HG03045 (cell line): ENCODE measurements around the gene MX1.
A peak's percentile ranks its signal among the peaks of the same experiment; 100 is the strongest.
"Not testable (repeated sequence)": the region's sequence is repeated elsewhere in the genome, so short reads cannot be mapped to it uniquely, and the experiment has no call there.

Experiments used
- ATAC-seq: cut with Tn5 transposase; IDR thresholded peaks from one replicate; pipeline ENCODE4 v1.9.1; 2021; ENCODE audit warnings: mild to moderate bottlenecking, moderate library complexity; ENCODE audit not compliant: unreplicated experiment

The MX1 gene

DNA sequence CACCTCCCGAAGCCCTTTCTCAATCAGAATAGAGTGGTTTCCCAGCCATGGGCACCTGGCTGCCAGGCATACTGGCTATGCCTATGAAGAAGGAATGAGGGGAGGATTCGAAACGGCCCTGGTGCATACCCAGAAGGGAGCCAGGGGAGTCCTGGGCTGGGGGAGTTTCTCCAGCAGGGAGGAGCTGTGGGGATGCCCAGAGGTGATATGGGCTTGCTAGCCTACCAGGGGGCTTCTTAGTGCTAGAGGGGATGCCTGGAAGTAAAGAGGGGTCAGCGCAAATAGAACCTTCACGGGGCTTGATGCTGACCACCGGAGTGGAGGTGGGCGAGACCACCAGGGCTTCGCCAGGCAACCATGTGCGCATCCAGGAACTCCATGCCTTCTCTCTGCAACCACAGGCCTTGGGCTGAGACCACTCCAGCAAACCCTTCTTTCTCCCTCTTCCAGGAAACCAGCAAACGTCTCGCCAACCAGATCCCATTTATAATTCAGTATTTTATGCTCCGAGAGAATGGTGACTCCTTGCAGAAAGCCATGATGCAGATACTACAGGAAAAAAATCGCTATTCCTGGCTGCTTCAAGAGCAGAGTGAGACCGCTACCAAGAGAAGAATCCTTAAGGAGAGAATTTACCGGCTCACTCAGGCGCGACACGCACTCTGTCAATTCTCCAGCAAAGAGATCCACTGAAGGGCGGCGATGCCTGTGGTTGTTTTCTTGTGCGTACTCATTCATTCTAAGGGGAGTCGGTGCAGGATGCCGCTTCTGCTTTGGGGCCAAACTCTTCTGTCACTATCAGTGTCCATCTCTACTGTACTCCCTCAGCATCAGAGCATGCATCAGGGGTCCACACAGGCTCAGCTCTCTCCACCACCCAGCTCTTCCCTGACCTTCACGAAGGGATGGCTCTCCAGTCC lies 18.2 kb upstream of the MX1 start:
- no peak for ATAC-seq

GRCh38 chr21:41410361-41410760 lies 15.7 kb upstream of the MX1 start:
- no peak for ATAC-seq

DNA sequence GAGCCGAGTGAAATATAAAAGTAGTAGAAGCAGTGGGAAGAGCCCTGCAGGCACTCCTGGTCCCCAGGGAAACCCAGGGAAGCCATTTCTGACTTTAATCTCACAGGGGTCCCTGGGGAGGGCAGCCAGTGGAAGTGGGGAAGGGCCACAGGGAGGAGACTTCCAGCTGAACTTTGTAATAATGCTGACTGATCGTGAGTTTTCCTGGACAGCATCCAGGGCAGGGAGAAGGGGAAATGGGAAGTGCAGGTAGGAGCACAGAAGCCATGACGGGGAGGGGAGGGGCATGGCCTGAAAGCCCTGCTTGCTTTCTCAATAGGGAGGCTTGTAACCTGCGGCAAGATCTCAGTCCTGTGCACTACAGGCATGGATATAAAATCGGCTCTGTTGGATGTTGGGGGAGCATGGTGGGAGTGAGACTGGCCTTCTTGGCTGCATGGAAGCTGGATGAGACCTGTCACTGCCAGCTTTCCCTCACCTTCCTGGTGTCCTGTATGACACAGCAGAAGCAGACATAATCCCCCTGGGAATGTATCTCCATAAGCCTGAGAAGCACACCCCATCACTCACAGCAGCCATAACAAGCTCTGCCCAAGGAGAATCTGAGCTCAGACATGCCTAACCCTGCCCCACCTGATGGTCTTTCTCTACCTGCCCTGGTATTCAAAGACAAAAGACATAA lies 15.1 kb upstream of the MX1 start:
- no peak for ATAC-seq

DNA sequence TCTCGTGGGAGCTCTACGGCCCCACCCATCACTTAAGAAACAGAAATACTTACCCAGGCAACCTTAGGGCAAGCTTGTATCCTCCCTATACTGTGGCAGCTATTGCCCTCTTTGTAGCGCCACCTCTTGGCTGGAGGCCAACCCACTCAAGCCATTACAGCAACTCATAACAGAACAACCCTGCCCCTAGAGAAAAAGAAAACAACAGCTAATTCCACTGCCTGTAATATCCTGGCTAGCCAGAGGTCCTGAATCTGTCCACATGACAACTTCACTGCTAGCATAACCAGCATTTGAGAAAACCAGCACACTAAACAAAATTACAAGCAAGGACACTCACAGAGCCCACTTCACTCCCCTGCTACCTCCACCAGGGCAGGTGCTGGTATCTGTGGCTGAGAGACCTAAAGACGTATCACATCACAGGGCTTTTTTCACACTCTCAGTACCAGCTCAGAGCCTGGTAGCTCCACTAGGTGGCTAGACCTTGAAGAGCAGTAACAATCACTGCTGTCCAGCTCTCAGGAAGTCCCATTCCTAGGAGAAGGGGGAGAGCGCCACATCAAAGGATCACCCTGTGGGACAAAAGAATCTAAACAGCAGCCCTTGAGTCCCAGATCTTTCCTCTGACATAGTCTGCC lies 14.5 kb upstream of the MX1 start:
- no peak for ATAC-seq

GRCh38 chr21:41417505-41417904 lies 8.5 kb upstream of the MX1 start:
- not testable (repeated sequence) for ATAC-seq

- no peak for ATAC-seq
Observed at GRCh38 chr21:41418393-41418792, 7.6 kb upstream of the MX1 start.

GRCh38 chr21:41418956-41419680 lies 6.9 kb upstream of the MX1 start:
- no peak for ATAC-seq

GRCh38 chr21:41419921-41420862 lies 5.8 kb upstream of the MX1 start:
- ATAC-seq = peak; percentile 62

DNA sequence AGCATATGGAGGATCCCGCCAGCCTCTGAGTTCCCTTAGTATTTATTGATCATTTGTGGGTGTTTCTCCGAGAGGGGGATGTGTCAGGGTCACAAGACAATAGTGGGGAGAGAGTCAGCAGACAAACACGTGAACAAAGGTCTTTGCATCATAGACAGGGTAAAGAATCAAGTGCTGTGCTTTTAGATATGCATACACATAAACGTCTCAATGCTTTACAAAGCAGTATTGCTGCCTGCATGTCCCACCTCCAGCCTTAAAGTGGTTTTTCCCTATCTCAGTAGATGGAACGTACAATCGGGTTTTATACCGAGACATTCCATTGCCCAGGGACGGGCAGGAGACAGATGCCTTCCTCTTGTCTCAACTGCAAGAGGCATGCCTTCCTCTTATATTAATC lies 5.0 kb upstream of the MX1 start:
- ATAC-seq = not testable (repeated sequence)

DNA sequence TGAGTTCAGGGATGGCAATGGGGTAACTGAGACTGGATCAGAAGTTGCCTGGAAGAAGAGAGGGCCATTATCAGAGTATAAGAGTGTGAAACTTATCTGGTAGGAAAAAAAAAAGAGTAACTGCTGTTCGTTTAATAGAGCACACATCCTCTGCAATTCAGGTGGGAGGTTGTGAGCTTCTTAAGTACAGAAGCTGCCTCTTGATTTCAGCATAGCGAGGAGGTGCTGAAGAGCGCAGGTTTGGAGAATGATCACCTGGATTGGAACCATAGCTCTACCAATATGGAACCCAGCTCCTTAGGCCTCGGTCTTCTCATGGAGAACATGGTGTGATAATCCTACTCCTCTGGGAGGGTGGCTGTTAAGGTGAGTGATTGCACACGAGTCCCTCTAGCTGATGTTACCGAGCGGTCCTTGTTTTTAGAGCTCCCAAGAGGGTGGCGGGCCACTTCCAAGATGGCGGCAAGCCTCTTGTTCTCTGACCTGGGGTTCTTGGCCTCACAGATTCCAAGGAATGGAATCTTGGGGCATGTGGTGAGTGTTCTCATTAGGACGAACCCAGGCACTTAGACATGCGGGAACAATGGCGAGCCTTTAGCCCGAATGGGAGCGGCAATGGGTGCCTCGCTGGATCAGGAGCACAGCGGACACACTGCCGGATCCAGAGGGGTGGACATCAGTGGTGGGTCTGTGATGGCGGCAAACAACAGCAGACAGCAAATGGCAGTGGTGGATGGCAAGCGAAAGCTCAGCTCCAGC lies 3.3 kb upstream of the MX1 start:
- ATAC-seq = no peak

- ATAC-seq = not testable (repeated sequence)
Observed at GRCh38 chr21:41423305-41423636, 2.8 kb upstream of the MX1 start.

GRCh38 chr21:41425588-41425953 lies 468 bp upstream of the MX1 start:
- ATAC-seq = no peak

DNA sequence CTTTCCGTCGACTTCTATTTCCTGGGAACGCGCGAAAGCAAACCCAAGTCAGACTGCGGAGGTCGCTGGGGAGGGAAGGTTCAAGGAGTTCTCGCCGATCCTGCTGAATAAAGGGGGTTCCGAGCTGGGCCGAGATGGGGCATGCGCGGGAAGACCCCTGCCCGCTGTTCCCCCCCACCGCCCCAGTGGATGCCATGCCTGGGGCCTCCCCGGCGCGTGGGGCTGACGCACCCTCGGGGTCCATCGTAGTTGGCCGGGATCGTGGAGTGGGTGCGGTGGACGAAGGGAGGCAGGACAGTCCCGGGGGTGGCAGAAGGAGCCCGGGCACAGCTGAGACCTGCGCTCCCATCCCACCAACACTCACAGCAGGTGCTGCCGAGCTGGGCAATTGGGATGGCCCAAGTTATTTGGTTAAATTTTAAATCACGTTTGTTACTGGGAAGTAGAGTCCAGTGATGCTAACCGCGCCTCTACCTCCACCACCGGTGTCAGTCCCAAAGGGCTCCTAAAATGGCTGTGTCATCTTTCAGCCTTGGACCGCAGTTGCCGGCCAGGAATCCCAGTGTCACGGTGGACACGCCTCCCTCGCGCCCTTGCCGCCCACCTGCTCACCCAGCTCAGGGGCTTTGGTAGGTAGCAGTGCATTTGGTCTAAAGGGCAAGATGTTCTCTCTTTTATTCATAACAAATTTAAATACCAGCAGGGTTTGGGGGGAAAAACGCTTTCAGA lies 801 bp downstream of the MX1 start:
- ATAC-seq = no peak

- no peak for ATAC-seq
Observed at GRCh38 chr21:41427556-41427955, 1.5 kb downstream of the MX1 start.

DNA sequence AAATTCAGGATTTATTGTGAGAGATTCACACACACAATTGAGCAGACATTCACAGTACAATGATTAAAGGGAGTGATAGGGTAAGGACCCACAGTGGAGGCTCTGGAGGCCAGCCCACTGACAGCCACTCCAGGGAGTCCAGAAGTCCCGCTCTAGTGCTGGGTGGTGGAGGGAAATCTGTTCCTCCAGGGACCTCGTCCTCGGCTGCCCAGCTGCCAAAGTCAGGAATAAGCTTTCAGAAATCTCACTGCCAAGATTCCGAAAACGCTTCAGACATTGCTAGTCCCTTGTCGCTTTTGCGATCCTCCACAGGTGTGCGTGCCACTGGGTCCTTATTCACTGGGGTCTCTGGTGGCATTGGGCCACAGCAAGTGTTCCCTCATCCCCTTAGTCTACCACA lies 2.3 kb downstream of the MX1 start:
- no peak for ATAC-seq

DNA sequence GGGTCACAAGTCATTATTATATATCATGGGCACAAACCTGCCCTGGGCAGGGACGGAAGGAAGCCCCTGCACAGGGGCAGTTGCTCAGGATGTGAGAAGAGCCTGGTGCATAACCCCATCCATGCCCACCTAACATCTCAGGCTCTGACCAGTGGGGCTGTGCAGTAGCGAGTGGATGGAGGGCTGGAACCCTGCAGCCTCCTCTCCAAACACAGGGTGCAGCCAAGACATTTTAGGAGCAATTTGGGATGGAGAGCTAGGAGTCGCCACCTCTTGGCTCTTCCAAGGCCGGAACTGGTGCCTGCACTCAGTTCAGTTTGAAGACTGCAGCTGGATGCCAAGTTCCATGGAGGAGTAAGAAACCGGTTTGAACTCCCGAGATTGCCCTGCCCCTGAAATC lies 2.8 kb downstream of the MX1 start:
- no peak for ATAC-seq

DNA sequence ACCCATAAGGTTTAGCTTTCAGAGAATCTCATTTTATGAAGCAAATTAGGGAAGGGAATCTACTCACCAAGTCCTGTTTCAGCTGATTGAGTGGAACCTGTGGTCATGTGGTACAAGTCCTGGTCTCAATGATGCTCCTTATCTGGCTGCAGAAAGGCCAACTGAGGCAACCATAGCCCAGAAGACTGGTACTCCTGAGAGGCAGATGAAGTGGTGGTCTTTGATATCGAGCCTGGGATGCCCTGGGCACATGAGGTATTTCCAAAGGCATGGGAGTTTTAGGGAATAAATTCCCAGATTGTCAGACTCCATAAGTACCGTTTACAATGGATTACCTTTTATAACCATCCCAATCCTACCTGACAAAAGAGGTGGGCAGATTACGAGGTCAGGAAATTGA lies 3.3 kb downstream of the MX1 start:
- no peak for ATAC-seq

GRCh38 chr21:41429925-41430491 lies 4.0 kb downstream of the MX1 start:
- ATAC-seq = no peak
